DMS 273 (cell line): ENCODE data around the gene PRLHR.

ENCODE experiments used
- DNase-seq: peaks from one replicate; lab custom pipeline; 2025; ENCODE audit not compliant: unreplicated experiment; lab: John Stamatoyannopoulos, UW

Gene PRLHR

DNA sequence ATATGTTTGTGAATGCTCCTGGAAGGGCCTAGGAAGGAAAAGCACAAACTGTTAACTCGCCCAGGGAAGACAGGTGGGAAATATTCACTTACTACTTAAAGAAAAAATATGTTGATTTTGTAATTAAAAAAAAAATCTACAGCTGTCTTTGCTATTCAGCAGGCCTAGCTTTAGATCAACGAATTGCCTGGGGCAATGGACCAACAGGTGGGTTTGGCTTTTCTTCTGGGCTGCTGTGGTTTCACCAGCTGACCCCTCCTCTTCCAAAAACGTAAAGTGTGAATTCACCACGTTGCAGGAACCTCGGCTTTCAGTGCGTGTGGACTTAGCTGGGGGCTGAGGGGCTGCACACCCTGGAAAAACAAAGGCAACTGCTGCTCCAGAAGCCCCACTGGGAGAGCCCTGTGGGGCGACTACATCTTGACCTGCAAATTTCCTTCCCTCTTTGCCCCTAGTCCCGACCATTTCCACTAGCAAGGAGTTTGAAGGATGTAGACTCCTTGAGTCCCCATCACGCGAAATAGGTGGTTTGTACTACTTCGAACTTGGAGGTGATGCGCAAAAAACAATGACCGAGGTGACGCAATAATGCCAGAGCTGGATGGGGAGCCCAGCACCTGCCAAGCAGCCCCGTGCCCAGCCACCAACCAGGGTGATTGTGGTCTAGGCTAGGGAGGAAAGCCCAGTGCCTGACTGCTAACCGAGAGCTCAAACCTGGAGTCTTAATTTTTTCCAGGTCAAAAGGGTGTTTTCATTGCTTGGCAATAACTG is 7.4 kb downstream of the PRLHR start:
- DNase-seq = no peak

DNA sequence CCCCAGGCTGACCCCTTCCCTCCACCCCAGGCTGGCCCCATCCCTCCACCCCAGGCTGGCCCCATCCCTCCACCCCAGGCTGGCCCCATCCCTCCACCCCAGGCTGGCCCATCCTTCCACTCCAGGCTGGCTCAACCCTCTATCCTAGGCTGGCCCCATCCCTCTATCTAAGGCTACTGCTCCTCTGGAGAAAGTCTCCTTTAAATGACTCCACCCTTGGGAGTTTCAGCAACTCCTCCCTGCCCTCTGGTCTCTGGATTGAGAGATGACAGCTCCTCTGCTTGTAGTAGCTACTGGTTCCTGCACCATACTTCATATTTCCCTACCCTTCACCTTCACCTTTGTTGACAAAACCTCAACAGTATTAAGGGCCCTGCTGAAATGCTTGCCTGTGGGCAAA is 8.5 kb downstream of the PRLHR start:
- peak; percentile 39 for DNase-seq

- DNase-seq = no peak
These were observed 9.7 kb downstream of the PRLHR start for GRCh38 chr10:118585794-118586193.

- no peak for DNase-seq
These were observed 10.2 kb downstream of the PRLHR start for GRCh38 chr10:118585234-118585633.

DNA sequence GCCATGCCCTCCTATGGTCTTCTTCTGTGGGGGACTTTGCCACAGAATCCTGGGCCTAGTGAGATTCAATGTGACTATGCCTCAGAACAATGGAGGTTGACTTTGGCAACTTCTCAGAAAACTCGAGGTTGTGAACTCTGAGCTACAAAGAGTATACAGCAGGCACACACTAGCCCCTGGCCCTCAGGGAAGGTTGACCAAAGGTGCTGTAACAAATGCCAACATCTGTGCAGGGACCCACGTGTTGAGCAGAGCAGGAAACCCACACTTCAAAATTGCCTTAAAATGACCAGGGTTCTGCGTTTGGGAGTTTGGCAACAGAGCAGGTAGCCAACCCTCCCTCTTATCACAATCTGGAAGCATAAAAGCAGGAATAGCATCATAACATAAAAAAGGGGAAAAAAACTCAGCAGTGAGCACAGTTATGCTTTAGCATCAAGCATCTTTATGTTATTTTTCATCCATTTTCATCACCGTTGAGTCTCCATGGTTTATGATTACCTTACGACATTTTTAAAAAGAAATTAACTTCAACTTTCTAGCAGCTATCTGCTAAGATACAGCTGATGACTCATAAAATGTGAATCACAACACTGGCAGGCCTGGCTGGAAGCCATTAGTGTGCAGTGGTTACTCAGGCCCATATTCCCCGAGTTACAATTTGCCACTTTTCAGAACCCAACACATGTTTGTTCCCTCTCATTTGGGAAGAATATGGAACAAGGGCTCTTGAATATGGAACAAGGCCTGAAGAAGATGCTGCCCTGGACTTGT is 11.1 kb downstream of the PRLHR start:
- peak; percentile 21 for DNase-seq

- no peak for DNase-seq
These were observed 11.8 kb downstream of the PRLHR start for GRCh38 chr10:118583611-118584010.

GRCh38 chr10:118582511-118582910 is 12.9 kb downstream of the PRLHR start:
- DNase-seq = no peak

GRCh38 chr10:118581340-118581739 is 14.1 kb downstream of the PRLHR start:
- no peak for DNase-seq

DNA sequence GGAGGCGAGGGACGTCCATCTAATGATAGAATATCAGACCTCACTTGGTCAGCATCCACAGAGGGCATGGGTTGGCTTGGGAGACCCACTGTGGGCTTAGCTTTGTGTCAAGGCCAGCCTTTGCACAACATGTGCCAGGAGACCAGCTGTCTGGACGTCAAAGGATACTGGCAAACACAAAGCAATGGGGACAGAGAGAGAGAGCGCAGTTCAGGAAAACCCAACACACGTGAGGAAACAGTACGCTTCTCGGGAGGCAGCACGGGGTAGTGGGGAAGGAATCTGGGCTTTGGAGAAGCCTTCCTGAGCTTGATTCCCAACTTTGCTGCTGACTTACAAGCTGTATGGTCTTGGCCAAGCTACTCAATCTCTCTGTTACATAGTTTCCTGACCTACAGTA is 14.7 kb downstream of the PRLHR start:
- no peak for DNase-seq

GRCh38 chr10:118573512-118573911 is 21.9 kb downstream of the PRLHR start:
- no peak for DNase-seq

DNA sequence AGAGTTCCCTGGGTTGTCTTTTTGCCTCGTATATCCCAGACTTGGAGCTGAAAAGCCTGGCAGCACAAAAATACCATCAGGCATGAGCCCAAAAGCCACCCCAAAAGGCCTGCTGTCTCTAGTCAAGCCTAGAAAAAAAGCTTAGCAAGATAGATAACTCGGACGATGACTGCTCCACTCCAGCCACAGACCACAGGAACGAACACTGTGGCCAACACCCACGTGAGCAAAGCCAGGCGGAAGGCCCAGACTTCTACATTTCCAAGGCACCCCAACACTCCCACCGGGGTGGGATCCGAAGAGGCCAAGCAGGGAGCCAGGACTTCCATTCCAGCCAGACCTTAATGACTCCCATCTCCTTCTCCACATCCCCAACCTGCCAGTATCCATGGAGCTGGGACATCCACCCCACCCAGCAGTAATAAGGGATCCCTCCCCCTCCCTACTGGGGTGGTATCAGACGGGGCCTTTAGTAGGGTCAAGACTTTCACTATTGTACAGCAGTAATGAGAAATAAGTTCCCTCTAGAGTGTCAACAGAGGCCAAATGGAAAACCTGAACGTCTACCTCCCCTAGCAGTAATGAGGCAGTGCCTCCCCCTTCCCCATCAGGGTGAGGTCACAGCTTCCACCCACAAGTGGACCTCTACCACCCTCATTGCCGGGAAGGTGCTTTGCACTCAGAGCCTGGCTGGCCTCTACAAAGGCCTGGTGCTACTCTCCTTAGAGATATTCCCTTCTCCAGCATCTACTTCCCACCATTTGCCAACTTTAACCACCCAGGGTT is 23.0 kb downstream of the PRLHR start:
- DNase-seq = no peak

DNA sequence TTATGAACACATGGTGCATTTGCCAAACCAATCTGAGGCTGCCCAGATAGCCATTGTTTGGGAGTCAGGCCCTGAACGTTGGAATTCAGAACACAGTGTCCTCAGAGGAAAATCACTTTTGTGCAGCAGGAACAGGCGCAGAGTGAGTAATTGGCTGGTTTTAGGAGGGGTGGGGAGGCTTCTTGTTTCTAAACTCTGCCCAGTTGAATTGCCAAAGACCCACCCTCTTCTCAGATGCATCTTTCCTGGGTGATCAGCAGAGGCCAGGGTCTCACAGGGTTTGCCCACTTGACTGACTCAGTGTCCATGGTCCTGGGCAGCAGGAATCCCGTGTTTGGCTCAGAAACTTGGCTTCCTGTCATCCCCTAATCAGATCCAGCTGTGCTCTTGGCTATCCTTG is 24.3 kb downstream of the PRLHR start:
- DNase-seq = peak; percentile 42

DNA sequence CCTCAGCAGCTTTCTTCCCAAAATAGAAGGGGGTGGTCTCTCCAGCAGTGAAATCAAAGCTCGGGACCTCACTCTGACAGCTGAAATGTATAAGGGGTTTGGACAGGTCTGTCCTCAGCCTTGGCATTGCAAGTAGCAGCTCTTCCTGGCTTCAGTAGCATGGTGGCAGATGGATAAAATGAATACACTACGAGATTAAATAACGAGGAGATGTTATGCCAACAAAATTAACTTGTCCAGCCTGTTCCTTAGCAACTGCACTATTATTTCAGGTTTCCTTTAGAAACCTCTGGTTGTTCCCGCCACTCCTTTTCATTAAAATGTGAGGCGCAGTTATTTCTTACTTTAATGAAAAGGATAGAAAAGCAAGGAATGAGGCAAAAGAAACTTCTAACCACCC is 24.9 kb downstream of the PRLHR start:
- DNase-seq = peak; percentile 83

- DNase-seq = no peak
These were observed 25.6 kb downstream of the PRLHR start for GRCh38 chr10:118569882-118570252.

- DNase-seq = peak; percentile 32
These were observed 26.1 kb downstream of the PRLHR start for GRCh38 chr10:118569241-118569881.

DNA sequence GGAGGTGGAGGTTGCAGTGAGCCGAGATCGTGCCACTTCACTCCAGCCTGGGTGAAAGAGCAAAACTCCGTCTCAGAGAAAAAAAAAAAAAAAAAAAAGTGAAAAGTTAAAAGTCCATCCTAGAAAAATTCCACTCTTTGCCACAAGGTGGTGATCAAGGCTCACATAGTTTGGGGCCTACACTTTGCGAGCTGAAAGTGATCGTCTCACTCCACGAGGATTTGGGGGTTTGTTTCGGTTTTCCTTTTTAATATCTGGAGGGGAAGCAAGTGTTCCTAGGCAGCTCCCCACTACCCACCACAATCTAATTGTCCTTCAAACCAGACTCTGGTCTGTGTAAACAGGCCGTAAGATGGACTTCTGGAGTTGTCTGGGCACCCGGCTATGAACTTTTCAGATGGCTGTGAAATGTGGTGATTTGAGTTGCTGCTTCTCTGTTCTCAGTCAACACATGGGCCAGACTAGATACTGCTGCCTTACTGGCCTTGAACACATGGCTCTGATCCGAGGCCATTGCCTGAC is 27.1 kb downstream of the PRLHR start:
- DNase-seq = peak; percentile 84

- no peak for DNase-seq
These were observed 27.7 kb downstream of the PRLHR start for GRCh38 chr10:118567701-118568248.

- no peak for DNase-seq
These were observed 28.5 kb downstream of the PRLHR start for GRCh38 chr10:118566911-118567310.

- no peak for DNase-seq
These were observed 30.0 kb downstream of the PRLHR start for GRCh38 chr10:118565301-118566075.

- peak; percentile 78 for DNase-seq
These were observed 30.8 kb downstream of the PRLHR start for GRCh38 chr10:118564652-118565051.
